ENCODE results near the gene CD300A.

CD300A gene

GRCh38 chr17:74427048-74427762, 39.2 kb upstream of the CD300A start:
- TF ChIP-seq, protein P1, sequence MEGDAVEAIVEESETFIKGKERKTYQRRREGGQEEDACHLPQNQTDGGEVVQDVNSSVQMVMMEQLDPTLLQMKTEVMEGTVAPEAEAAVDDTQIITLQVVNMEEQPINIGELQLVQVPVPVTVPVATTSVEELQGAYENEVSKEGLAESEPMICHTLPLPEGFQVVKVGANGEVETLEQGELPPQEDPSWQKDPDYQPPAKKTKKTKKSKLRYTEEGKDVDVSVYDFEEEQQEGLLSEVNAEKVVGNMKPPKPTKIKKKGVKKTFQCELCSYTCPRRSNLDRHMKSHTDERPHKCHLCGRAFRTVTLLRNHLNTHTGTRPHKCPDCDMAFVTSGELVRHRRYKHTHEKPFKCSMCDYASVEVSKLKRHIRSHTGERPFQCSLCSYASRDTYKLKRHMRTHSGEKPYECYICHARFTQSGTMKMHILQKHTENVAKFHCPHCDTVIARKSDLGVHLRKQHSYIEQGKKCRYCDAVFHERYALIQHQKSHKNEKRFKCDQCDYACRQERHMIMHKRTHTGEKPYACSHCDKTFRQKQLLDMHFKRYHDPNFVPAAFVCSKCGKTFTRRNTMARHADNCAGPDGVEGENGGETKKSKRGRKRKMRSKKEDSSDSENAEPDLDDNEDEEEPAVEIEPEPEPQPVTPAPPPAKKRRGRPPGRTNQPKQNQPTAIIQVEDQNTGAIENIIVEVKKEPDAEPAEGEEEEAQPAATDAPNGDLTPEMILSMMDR (IDR thresholded peaks at IDR 0.05; ENCODE audit: low read depth, low read length), result no peak
- no peak overlapping the region for H3K4me3 ChIP-seq (replicated peaks in 1 of 2; ENCODE audit: low read depth in 2 of 2, low read length in 2 of 2)
- no peak for DNase-seq (ENCODE audit: low read depth in 2 of 2)

GRCh38 chr17:74427763-74428153, 38.7 kb upstream of the CD300A start:
- no peak for DNase-seq (ENCODE audit: low read depth in 2 of 2)
- TF ChIP-seq, protein P1 (IDR thresholded peaks at IDR 0.05; ENCODE audit: low read depth, low read length), result no peak
- no peak overlapping the region for H3K4me3 ChIP-seq (replicated peaks in 1 of 2; ENCODE audit: low read depth in 2 of 2, low read length in 2 of 2)

DNA sequence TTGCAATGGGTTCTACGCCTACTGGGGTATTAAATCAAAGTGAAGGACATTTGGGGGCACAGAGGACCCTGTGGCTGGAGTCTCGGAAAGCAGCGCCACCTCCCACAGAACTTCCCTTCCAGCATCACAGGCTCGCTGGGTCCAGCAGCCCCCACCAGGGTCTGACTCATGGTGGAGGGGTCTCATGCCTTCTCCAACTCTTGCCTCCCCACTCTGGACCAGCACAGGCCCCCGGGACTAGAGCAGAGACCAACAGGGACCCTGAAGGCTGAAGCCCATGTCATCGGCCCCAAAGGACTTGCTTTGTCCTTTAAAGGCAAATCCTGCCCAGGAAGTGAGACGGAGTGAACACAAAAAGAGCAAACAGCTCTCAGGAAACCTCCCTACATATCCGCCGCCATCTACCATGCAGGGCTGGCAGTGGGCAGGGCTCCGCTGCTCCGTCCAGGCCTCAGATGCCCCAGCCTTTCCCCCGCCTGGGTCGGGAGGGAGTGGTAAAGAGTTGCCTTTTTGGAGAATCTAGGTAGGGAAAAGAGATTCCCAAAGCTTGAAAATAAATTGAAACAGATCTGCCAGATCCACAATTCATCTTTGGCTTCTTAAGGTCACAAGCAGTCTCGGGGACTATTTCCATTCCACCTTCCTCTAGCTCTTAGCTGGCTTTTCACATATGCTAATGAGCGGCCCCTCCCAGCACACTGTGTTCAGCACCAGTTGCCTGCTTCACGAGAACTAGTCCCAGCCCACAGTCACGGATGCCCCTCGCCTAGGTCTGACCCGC, 36.6 kb upstream of the CD300A start:
- TF ChIP-seq, protein P1 (IDR thresholded peaks at IDR 0.05; ENCODE audit: low read depth, low read length), result no peak
- H3K4me3 ChIP-seq (replicated peaks in 1 of 2; ENCODE audit: low read depth in 2 of 2, low read length in 2 of 2), result peak overlapping the region in 1 of 2 donors; percentile 69
- no peak for DNase-seq (ENCODE audit: low read depth in 2 of 2)

- peak overlapping the region in 1 of 2 donors; percentile 69 for H3K4me3 ChIP-seq (replicated peaks in 1 of 2; ENCODE audit: low read depth in 2 of 2, low read length in 2 of 2)
- TF ChIP-seq, protein P1 (IDR thresholded peaks at IDR 0.05; ENCODE audit: low read depth, low read length), result no peak
These were observed 36.1 kb upstream of the CD300A start for GRCh38 chr17:74430385-74430705.

DNA sequence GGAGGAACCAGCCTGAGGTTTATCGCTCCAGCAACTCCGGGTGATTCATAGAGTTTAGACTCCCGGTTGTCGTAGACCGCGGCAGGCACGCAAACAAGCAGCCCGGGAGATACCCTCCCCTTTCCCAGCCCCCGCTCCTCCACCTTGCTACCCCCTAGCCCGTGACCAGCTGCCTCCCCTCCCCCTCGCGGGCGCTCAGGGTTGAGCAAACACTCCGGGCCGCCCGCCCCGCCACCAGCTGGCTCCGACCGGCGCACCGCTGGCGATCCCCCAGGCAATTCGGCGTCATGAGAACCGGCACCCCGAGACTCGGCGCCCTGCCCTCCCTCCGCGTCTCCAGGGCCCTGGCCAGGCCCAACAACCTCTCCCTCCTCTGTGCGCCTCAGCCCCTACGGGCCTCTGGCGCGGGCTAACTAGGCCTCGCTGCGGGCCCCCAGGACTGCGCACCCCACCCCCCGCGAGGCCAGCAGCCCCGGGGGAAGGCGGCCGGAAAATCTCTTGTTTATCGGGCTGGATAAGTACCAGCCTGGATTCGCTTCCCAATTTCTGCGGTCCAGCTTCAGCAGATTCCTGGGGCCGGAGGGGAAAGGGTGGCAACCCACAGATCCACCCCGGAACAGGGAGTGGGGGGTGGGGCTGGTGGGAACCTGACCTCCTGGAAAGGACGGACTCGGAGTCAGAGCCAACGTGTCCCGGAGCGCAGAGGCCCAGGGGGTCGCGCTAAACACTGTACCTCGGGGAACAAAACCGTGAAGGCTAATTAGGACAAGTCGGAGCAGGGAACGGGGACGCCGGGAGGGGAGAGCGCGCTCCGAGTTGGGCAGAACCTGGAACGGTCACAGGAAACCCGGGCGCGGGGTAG, 35.5 kb upstream of the CD300A start:
- peak overlapping the region; percentile 14 to 69 for H3K4me3 ChIP-seq (replicated peaks in 1 of 2; ENCODE audit: low read depth in 2 of 2, low read length in 2 of 2)
- TF ChIP-seq, protein P1 (IDR thresholded peaks at IDR 0.05; ENCODE audit: low read depth, low read length), result no peak
- DNase-seq (ENCODE audit: low read depth in 2 of 2), result peak; percentile 40 to 92

More at GRCh38 chr17:74430385-74430705, 36.1 kb upstream of the CD300A start:
- DNase-seq (ENCODE audit: low read depth in 2 of 2), result no peak

GRCh38 chr17:74431568-74432423, 34.6 kb upstream of the CD300A start, which contains the start of gene GPRC5C:
TSS of gene GPRC5C (plus strand) at chr17:74432088. CDS start at chr17:74439777, 7,689 bp downstream.
- H3K4me3 ChIP-seq (replicated peaks in 1 of 2; ENCODE audit: low read depth in 2 of 2, low read length in 2 of 2), result peak within 1 kb of the TSS; percentile 14 to 69
- peak in 1 of 2 donors; percentile 76 for DNase-seq (ENCODE audit: low read depth in 2 of 2)
- TF ChIP-seq, protein P1 (IDR thresholded peaks at IDR 0.05; ENCODE audit: low read depth, low read length), result no peak
